GM12865 (cell line): Measurements from ENCODE around the gene BACH1.

Experiments used
- DNase-seq: peaks from one replicate; pipeline ENCODE4 v3.0.0; 2010; ENCODE audit warnings: low read depth
- H3K4me3 ChIP-seq: 2 replicates; pipeline ENCODE4 v1.5.1; 2011; ENCODE audit warnings: mild to moderate bottlenecking, low read depth, low read length, control low read depth
- TF ChIP-seq, protein P1 (sequence below): IDR thresholded peaks from 2 replicates; pipeline ENCODE4 v1.5.1; 2011; ENCODE audit warnings: low read length, control low read depth, low read depth, inconsistent platforms; ENCODE audit not compliant: insufficient read depth; ENCODE audit errors: missing control alignments

Gene BACH1

DNA sequence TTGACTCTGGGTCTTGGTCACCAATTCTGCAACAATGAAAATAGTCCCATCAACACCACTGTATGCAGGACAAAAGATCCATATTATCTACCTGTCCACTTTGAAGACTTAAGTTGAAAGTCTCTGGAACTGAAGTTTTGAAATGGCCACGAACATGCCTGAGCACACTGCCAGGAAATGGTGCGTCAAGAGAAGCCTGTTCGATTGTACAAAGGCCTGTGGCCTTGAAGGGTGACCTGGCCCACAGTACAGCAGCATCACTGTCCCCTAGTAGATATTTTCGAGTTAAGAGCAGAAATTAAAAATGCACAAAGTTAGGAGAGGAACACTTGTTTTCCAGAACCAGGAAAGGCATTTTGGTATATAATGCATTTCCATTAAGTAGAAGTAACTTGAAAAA, 78.5 kb downstream of the BACH1 start:
- TF ChIP-seq, protein P1, sequence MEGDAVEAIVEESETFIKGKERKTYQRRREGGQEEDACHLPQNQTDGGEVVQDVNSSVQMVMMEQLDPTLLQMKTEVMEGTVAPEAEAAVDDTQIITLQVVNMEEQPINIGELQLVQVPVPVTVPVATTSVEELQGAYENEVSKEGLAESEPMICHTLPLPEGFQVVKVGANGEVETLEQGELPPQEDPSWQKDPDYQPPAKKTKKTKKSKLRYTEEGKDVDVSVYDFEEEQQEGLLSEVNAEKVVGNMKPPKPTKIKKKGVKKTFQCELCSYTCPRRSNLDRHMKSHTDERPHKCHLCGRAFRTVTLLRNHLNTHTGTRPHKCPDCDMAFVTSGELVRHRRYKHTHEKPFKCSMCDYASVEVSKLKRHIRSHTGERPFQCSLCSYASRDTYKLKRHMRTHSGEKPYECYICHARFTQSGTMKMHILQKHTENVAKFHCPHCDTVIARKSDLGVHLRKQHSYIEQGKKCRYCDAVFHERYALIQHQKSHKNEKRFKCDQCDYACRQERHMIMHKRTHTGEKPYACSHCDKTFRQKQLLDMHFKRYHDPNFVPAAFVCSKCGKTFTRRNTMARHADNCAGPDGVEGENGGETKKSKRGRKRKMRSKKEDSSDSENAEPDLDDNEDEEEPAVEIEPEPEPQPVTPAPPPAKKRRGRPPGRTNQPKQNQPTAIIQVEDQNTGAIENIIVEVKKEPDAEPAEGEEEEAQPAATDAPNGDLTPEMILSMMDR: no peak
- no peak for DNase-seq
- H3K4me3 ChIP-seq: no peak overlapping the region

GRCh38 chr21:29378832-29379231, 80.1 kb downstream of the BACH1 start:
- TF ChIP-seq, protein P1: no peak
- H3K4me3 ChIP-seq: no peak overlapping the region
- DNase-seq: no peak

DNA sequence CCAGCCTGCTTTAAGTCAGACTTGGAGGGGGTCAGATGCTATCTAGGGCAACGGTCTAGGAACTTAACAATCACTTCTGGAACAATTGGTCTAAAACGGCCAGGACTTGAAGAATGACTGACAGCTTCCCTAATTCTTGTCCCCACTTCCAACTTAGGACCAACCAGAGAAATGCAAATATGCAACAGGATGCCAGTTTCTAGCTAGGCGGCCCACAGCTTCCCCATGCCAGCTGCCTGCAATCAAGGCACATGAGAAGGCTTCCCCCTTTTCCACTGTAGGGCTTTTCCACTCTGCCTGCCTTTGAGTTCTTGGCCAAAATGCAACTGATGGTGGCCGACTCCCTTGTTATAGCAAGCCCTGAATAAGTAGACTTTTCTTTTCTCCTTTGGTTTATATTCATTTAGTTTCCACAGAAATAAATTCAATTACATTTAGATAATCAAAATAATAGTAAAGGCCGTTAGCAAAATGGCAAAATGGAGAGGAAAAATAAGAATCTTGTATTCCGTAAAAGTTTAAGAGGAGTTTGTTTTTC, 80.9 kb downstream of the BACH1 start:
- DNase-seq: no peak
- TF ChIP-seq, protein P1: no peak
- H3K4me3 ChIP-seq: no peak overlapping the region

DNA sequence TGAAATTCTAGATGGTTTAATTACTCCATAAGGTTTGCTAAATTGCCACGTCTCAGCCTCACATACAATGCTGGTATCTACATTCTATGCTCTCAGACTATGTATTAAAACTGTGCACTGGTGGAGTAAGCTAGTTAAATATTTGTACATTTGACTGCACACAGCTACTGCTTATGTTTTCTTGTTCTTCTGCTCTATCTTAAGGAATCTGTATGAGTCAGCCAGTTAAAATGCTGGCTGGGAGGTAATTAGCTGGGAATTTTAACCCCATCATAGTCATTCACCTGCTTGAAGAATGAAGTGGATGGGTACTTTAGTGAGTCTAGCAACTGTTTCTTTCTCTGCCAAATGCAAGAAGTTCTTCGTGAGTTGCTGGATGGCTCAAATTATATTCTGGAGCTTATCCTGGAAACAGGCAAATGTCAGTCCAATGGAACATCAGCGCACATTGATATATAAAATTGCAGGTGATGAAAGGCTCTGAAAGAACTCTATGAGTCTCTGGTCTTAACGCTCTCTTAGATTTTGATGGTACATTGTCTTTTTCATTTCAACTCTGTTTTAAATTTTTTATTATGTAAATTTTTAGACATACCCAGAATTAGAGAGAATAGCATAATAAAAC, 83.4 kb downstream of the BACH1 start:
- TF ChIP-seq, protein P1: no peak
- DNase-seq: no peak

DNA sequence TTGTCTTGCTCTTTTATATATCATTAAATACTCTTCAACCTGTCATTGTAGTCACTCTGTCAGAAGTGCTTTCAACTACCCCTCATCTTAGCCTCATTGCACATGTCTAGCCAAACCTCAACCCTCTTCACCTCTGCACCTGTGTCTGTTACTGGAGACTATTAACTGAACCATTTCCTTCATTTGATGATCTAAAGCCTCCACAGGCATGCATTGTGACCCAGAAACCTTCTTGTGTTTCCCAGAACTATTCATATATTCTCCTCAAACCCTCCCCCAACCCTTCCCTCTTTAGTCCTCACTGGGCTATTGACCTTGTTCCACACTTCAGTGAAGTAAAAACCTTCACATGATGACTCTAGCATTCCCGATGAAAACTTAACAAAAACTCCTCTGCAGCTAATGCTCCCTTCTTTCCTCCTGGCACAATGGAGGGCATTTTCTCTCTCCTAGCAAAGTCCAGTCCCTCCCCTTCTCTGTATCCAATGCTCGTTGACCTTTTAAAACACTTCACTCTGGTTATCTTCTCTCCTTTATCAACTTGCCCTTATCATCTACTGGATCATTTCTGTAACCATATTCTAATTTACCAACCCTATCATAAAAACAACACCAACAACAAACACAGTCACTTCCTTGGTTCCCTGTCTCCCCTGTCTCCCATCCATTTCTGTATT, 86.1 kb downstream of the BACH1 start:
- DNase-seq: no peak
- H3K4me3 ChIP-seq: no peak overlapping the region
- TF ChIP-seq, protein P1: no peak

More for the DNA sequence above, 83.4 kb downstream of the BACH1 start:
- no peak overlapping the region for H3K4me3 ChIP-seq

- no peak overlapping the region for H3K4me3 ChIP-seq
- TF ChIP-seq, protein P1: no peak
- no peak for DNase-seq
Observed at GRCh38 chr21:29385934-29386520, 87.3 kb downstream of the BACH1 start.

DNA sequence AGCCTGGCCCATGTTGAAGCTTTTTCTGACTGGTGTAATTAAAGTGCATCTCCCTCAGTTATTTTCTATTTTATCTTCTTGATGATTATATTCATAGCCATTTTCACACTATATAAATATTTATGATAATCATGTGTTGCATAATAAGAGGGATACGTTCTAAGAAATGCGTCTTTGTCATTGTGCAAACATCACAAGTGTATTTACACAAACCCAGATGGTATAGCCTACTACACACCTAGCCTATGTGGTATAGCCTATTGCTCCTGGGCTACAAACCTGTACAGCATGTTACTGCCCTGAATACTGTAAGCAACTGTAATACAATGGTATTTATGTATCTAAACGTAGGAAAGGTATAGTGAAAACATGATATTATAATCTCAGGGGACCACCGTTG, 88.1 kb downstream of the BACH1 start:
- TF ChIP-seq, protein P1: no peak
- no peak for DNase-seq
- H3K4me3 ChIP-seq: no peak overlapping the region
